SK-N-SH treated with all-trans-retinoic acid at 6 μM for 48 hours (cell line): ENCODE data around the gene B3GNT5.

Experiments used
- CREB5 ChIP-seq: fragments of 250-450 bp; sonication (Bioruptor Pico); IDR thresholded peaks from 2 replicates; pipeline ENCODE4 v1.5.1; 2020; ENCODE audit warnings: low read depth, mild to moderate bottlenecking, moderate library complexity
- CSRNP3 ChIP-seq: fragments of 250-450 bp; sonication (Bioruptor Pico); IDR thresholded peaks from 2 replicates; pipeline ENCODE4 v1.5.1; 2021; ENCODE audit warnings: mild to moderate bottlenecking, moderate library complexity
- POU6F1 ChIP-seq: fragments of 250-450 bp; sonication (Bioruptor Pico); IDR thresholded peaks from 2 replicates; pipeline ENCODE4 v1.8.0; 2021; ENCODE audit warnings: low read depth, mild to moderate bottlenecking, moderate library complexity, borderline replicate concordance
- RARB ChIP-seq: fragments of 250-450 bp; sonication (Bioruptor Pico); IDR thresholded peaks from 2 replicates; pipeline ENCODE4 v1.8.0; 2021; ENCODE audit warnings: mild to moderate bottlenecking, moderate library complexity
- SNAI2 ChIP-seq: fragments of 250-450 bp; sonication (Bioruptor Pico); IDR thresholded peaks from 2 replicates; pipeline ENCODE4 v1.5.0; 2020; ENCODE audit warnings: mild to moderate bottlenecking, moderate library complexity
- TOX ChIP-seq: fragments of 250-450 bp; sonication (Bioruptor Pico); IDR thresholded peaks from 2 replicates; pipeline ENCODE4 v1.8.0; 2021; ENCODE audit warnings: mild to moderate bottlenecking, moderate library complexity, borderline replicate concordance
- ZFP3 ChIP-seq: fragments of 250-450 bp; sonication (Bioruptor Pico); IDR thresholded peaks from 2 replicates; pipeline ENCODE4 v1.5.0; 2020; ENCODE audit warnings: mild to moderate bottlenecking, moderate library complexity
- ZNF8 ChIP-seq: fragments of 450-650 bp; formaldehyde crosslinking; IDR thresholded peaks from 2 replicates; pipeline ENCODE4 v1.5.0; 2020; ENCODE audit warnings: mild to moderate bottlenecking, moderate library complexity
- TF ChIP-seq, protein P1 (sequence below): fragments of 250-450 bp; sonication (Bioruptor Pico); IDR thresholded peaks from 2 replicates; pipeline ENCODE4 v1.8.0; 2020; ENCODE audit warnings: mild to moderate bottlenecking, moderate library complexity, borderline replicate concordance

- TF ChIP-seq ZNF8 (CRISPR knock-in tag) = no peak
- no peak for TF ChIP-seq CSRNP3 (CRISPR knock-in tag)
- TF ChIP-seq, protein P1, sequence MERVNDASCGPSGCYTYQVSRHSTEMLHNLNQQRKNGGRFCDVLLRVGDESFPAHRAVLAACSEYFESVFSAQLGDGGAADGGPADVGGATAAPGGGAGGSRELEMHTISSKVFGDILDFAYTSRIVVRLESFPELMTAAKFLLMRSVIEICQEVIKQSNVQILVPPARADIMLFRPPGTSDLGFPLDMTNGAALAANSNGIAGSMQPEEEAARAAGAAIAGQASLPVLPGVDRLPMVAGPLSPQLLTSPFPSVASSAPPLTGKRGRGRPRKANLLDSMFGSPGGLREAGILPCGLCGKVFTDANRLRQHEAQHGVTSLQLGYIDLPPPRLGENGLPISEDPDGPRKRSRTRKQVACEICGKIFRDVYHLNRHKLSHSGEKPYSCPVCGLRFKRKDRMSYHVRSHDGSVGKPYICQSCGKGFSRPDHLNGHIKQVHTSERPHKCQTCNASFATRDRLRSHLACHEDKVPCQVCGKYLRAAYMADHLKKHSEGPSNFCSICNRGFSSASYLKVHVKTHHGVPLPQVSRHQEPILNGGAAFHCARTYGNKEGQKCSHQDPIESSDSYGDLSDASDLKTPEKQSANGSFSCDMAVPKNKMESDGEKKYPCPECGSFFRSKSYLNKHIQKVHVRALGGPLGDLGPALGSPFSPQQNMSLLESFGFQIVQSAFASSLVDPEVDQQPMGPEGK (CRISPR knock-in tag) = no peak
- no peak for TF ChIP-seq ZFP3
- no peak for TF ChIP-seq SNAI2 (CRISPR knock-in tag)
- TF ChIP-seq CREB5 (CRISPR knock-in tag) = no peak
- no peak for TF ChIP-seq TOX (CRISPR knock-in tag)
- no peak for TF ChIP-seq POU6F1 (CRISPR knock-in tag)
- no peak for TF ChIP-seq RARB (CRISPR knock-in tag)
These were observed 6.0 kb downstream of the B3GNT5 start for GRCh38 chr3:183259087-183259486.
